ENCODE measurements around the gene DPEP3.
"Not testable (repeated sequence)": the region's sequence is repeated elsewhere in the genome, so short reads cannot be mapped to it uniquely, and the experiment has no call there.

The DPEP3 gene

GRCh38 chr16:67979955-67980678 lies at the start of gene DPEP3:
Gene DPEP3 (minus strand): TSS chr16:67980499. CDS start chr16:67980380, 119 bp downstream.
- no peak for DNase-seq

DNA sequence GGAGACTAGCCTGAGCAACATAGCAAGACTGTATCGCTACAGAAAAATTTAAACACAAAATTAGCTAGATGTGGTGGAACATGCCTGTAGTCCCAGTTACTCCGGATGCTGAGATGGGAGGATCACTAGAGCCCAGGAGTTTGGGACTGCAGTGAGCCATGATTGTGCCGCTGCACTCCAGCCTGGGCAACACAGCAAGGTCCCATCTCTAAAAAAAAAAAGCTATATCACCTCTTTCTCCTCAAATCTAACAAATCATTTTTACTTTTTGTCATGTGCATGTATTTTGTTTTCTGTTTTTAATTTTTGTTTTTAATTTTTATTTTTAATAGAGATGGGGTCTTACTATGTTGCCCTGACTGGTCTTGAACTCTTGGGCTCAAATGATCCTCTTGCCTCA lies 48.7 kb upstream of the DPEP3 start:
- DNase-seq, result no peak

DNA sequence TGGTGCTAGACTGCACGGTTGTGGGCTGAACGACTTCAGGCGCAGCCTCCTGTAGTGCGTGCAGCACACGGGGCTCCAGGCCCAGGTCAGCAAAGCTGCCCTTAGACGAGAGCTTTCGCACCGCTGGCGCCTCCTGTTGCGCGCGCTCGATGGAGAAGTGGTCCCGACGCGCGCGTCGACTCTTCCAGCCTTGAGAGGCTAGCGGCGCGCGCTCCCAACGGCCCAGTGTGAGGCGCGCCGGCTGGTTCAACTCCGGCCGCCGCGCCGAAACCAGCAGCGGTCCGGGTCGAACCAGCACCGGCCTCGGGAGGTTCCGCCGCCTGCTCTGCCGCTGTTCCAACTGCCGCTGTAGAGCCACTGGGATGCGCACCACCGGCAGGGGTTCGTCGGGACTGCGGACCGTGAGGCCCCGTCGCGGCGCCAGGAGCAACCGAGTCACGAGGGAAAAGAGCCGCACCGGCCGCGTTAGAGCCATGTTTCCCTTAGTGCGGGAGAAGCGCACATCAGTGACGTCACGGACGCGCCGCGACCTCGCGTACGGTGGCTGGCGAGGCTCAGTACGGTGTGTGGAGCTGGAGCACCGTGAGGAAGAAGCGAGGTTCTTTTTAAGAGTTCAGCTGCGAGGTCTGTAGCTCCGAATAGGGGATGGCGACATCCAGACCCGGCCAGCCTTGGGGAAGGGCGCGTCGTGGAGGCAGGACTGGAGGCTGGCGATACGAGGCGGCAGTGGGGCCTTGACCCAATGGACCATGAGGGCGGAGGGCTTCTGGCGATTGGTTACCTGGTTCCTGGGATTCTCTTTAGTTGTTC lies 42.6 kb upstream of the DPEP3 start, which contains the start of the genes DDX28 and DUS2:
TSS of gene DDX28 (minus strand) at position 505 of the 810 bp plus-strand sequence. CDS start at position 475, 30 bp downstream.
TSS of gene DUS2 (plus strand) at position 557 of the 810 bp plus-strand sequence. CDS start 14,740 bp downstream, outside the sequence.
- DNase-seq, result peak; percentile 46

DNA sequence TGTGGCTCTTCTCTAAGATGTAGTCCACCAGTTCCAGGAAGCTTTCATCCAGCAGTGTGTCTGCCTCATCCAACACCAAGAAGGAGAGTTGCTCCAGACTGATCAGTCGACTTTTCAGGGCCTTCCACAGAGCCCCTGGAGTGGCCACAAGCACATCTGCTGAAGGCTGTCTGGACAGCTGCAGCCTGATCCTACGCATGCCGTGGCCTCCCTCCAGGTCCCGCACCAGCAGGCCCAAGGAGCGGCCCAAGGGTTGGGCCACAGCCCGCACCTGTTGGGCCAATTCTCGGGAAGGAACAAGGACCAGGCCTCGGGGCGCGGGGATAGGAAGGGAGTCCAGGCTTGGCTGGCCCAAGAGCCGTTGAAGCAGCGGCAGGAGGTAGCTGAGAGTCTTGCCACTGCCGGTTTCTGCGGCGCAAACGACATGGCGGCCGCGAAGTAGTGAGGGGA lies 42.0 kb upstream of the DPEP3 start:
- no peak for DNase-seq

DNA sequence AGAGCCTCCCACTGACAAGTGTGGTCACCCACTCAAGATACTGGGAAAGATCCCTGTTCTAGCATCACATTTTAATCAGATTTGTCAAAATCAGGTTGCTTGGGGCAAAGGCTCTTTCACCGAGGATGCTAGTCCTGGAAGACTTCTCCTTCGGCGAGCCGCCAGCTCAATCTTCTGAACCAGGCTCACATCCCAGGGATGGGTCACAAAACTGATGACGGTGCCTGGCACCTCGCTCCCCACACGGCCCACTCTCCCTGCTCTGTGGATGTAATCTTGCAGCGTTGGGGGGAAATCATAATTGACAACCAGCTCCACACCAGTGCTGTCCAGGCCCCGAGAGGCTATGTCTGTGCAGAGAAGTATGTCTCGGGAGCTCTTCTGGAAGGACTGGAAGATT lies 41.2 kb upstream of the DPEP3 start:
- DNase-seq, result no peak

DNA sequence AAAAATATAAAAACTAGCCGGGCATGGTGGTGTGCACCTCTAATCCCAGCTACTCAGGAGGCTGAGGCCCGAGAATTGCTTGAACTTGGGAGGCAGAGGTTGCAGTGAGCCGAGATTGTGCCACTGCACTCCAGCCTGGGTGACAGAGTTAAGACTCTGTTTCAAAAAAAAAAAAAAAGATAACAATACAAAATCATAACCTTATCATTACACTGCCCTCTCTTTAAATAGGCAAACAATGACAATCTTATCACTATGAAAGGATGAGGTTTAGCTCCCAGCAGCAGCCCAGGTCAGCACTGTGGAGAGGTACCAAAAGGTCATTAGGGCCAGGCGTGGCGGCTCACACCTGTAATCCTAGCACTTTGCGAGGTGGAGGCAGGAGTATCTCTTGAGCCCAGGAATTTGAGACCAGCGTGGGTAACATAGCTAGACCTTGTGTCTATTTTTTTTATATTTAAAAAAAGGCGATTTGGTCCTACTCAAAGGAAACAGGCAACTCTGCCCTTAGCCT lies 38.9 kb upstream of the DPEP3 start:
- no peak for DNase-seq

DNA sequence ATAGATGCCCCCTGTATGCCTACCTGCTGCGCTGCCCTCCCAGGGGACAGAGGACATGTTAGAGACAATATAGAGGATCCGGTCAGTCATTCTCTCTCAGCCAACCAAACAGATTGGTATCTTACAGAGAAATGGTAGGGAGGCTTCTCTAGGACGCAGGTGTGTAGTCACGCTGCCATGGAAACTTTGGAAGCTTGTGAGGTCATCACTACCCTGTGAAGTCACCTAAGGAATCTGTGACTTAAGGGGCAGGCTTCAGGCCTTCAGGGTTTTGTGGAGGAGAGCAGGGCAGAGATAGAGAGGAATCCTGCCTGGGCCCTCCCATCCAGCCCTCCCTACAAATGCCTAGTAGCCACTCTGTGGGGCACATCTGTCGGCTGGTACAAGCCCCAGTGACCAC lies 35.4 kb upstream of the DPEP3 start, which contains the start of gene DPEP2NB:
TSS of gene DPEP2NB (minus strand) at position 231 of the 400 bp plus-strand sequence. CDS start at position 90, 141 bp downstream.
- no peak for DNase-seq

DNA sequence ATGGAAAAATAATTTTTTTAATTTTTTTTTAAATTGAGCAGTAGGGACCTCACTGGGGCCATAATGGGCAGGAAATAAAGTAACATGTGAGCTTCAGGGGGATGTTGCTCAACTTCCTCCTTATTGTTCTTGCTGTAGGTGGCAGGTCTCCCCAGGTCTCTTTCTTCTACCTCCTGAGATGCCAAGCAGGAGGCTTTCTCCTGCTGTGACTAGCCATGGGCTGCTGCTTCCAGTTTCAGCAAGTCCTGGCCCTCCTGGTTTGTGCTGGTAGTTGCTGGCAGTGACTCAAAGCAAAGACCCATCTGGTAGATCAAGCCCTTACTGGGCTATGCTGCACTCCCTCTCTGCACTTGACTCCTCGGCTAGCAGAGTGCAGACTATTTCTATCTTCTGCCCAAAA lies 33.1 kb upstream of the DPEP3 start:
- no peak for DNase-seq

DNA sequence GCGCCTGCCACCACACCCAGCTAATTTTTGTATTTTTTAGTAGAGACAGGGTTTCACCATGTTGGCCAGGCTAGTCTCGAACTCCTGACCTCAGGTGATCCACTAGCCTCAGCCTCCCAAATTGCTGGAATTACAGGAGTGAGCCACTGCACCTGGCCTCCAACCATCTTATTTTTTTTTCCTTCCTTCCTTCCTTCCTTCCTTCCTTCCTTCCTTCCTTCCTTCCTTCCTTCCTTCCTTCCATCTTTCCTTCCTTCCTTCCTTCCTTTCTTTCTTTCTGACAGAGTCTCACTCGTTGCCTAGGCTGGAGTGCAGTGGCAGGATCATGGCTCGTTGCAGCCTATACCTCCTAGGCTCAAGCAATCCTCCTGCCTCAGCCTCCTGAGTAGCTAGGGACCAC lies 29.6 kb upstream of the DPEP3 start:
- not testable (repeated sequence) for DNase-seq

DNA sequence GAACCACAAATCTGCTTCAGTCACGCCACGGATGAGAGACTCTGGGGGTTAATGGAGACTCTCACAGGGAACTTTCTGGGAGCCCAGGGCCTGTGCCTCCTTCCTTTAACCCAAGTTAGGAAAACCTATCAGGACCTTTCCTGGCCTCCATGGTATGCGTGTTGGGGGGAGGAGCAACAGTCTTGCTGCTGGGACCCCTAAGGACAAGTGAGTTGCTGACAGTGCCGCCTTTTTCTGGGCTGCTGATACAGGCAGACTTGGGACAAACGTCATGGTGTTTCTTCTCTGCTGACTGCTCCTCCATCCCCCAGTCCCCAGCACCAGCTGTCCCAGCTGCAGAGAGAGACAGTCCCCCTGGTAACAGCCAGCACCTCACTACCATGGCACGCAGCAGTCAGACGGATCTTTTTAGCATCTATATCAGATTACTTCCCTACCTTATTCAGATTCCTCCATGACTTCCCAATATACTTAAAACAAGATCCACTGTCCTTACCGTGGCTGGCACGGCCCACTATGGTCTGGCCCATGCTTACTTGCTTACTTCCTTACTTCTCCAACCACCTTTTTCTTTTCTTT lies 28.9 kb upstream of the DPEP3 start:
- no peak for DNase-seq

DNA sequence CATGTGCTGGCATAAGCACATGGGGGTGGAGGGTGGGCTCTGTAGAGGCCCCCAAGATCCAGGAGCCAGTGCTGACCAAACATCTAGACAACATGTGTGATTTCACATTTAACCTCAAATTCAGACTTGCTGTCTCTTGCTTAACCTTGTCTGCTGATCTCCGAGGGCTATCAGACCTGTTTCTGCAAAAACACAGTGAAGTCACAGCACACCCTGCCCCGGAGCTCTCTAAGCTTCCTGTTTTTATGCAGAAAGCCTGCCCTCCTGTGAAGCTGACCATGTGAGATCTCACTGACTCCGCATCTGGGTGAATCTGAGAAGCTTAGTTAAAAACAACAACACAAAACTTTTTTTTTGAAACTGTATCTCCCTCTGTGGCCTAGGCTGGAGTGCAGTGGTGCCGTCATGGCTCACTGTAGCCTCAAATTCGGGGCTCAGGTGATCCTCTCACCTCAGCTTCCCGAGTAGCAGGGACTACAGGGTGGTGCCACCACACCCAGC lies 25.5 kb upstream of the DPEP3 start:
- DNase-seq, result no peak

- no peak for DNase-seq
Observed at GRCh38 chr16:68005211-68005610, 24.9 kb upstream of the DPEP3 start.

GRCh38 chr16:68003031-68003430 lies 22.7 kb upstream of the DPEP3 start:
- DNase-seq, result no peak

DNA sequence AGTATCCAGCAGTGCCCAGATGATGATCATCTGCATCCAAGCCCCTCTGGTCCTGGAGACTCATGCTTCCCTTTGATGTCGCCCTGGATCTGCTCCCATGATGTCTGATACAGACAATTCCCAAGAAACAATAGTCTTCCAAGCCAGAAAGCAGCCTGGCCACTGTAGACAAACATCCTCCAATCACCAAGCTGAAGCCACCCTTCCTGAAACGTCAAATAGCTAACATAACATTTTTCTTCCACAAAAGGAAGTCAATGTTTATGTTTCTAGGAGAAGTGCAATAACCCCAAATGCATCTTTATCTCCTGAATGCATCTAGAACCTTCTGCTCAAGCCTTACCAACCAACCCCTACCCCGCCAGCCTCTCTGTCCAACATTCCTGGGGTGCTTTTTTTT lies 20.2 kb upstream of the DPEP3 start:
- no peak for DNase-seq

DNA sequence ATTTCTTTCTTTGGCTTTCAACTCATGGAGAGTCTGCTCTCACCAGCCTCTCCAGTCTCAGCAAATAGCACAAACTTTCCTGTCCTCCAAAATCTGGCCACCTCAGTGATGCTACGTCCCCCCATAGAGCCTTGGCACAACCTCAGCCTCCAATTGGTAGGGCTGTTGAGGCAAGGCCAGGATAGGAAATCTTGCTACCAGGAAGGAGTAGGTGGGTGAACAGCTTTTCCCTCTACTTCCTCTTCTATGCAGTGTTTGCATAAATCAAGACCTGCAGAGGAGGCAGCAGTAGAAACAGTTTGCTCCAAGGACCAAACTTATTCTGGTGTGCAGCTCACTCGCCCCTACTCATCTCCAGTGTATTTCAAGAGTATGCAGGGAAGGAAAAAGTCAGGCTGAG lies 19.7 kb upstream of the DPEP3 start:
- no peak for DNase-seq

GRCh38 chr16:67998779-67999688 lies 18.7 kb upstream of the DPEP3 start, which contains the start of gene DPEP2:
Gene DPEP2 (minus strand): TSS chr16:67999484. CDS start chr16:67993212, 6,272 bp downstream.
- DNase-seq, result peak; percentile 53

- not testable (repeated sequence) for DNase-seq
Observed at GRCh38 chr16:67998231-67998778, 18.0 kb upstream of the DPEP3 start.

DNA sequence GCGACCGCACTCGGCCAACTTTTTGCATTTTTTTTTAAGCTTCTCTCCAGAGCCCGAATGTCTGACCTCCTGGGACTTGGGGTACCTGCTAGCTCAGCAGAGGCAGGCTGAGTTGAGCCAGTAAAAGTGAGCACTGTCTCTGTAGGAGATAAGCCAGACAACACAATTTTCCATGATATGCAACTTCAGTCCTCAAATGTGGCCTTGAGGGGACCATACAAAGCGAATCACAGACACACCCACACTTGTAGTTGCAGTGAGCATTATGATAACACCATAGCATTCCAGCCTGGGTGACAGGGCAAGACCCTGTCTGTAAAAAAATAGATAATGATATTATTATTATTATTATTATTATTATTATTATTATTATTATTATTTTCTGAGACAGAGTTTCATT lies 16.4 kb upstream of the DPEP3 start:
- DNase-seq, result no peak

DNA sequence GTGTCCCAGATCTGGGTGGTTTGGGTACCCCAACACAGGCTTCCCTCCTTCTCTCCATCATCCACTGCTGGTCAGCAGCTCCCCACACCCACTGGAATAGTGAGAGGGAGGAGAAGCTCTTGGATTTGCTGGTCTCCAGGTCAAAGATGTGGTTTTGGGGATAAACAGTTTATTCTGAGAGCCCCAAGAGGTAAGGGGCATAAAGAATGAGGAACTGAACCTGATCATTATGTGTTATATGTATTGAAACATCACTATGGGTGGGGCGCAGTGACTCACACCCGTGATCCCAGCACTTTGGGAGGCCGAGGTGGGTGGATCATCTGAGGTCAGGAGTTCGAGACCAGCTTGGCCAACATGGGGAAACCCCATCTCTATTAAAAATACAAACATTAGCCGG lies 15.1 kb upstream of the DPEP3 start:
- peak; percentile 43 for DNase-seq

- not testable (repeated sequence) for DNase-seq
Observed at GRCh38 chr16:67994040-67994408, 13.7 kb upstream of the DPEP3 start.
